H1 (cell line): ENCODE data around the gene ETNK1. TPM values are rescaled to one million over a fixed set of nuclear protein-coding genes. Genes with fewer than 3 reads are reported as not detected.

ENCODE experiments used
- BRCA1 ChIP-seq: IDR thresholded peaks from 2 replicates; pipeline ENCODE4 v1.6.1; 2012; ENCODE audit warnings: low read depth, low read length, improper control_type of control experiment
- FOSL1 ChIP-seq: IDR thresholded peaks from 2 replicates; pipeline ENCODE4 v1.6.1; 2011; ENCODE audit warnings: mild to moderate bottlenecking, low read depth, low read length, moderate library complexity; ENCODE audit not compliant: insufficient read depth
- POLR2A ChIP-seq, 2 experiments: IDR thresholded peaks; 1 replicate in 1 of 2; 2 replicates in 1 of 2; pipeline ENCODE4 v1.6.1; 2011; ENCODE audit warnings: low read depth in 2 of 2, low read length in 2 of 2, mild to moderate bottlenecking in 2 of 2; ENCODE audit errors: control extremely low read depth in 1 of 2
- RBBP5 ChIP-seq: IDR thresholded peaks from 2 replicates; pipeline ENCODE4 v1.7.1; 2012; ENCODE audit warnings: low read depth, mild to moderate bottlenecking, inconsistent platforms, low read length, moderate library complexity, borderline replicate concordance
- SIX5 ChIP-seq: IDR thresholded peaks from 2 replicates; pipeline ENCODE4 v1.6.1; 2011; ENCODE audit warnings: mild to moderate bottlenecking, low read depth, low read length
- TAF1 ChIP-seq: IDR thresholded peaks from 2 replicates; pipeline ENCODE4 v1.6.1; 2011; ENCODE audit warnings: mild to moderate bottlenecking, low read depth, low read length
- polyA plus RNA-seq, 7 experiments: library from polyadenylated mRNA; depleted of rRNA in 3 of 7; stranded (reverse) in 5 of 7; unstranded in 2 of 7; fragments of >200 nt in 5 of 7; fragments of 200-250 nt in 2 of 7; gene quantifications; 1 replicate in 5 of 7; 2 replicates in 1 of 7; 4 replicates in 1 of 7; pipeline versions ENCODE4 v1.2.1 to v1.2.3, GENCODE V29; 2011 to 2013; ENCODE audit warnings: missing spikeins in 2 of 7, mixed read lengths in 2 of 7
- total RNA-seq: library from RNA; stranded (reverse); fragmentation: NEBNext Ultra II Directional; extraction: Animal tissue kit (Norgen Biotek cat#: 25700); gene quantifications from 2 replicates; pipeline ENCODE4 v1.2.1, GENCODE V29; 2021

Gene ETNK1
- total and polyA plus RNA-seq, 2 of the 8 experiments (the other 6 are each of a cell fraction or from before 2014, with no cell fraction given), result 11.6 to 82.7 TPM

DNA sequence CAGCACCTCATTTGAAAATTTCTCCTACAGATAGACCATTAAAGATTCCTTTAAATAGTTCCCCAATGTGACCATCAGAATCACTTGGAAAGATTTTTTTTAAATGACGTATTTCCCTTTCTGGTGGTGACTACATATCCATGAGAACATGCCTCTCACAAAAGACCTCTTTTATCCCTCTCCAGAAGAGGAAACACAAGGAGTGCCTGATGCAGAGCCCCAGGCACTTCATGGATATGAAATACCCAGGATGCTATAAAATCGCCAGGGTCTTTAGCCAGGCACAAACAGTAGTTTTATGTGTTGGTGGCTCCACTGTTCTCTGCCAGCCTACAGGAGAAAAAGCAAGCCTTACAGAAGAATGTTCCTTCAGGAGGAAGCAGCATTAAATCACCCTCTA lies 97.1 kb downstream of the ETNK1 start (continued):
- TF ChIP-seq FOSL1 (no peak), SIX5 (no peak), BRCA1 (no peak), TAF1 (no peak), POLR2A (IDR thresholded peaks at IDR 0.05; ENCODE audit: control extremely low read depth in 1 of 2, low read depth in 2 of 2, low read length in 2 of 2) (no peak), RBBP5 (no peak)
- TF ChIP-seq, all 59 proteins: peak for 0
